Loucy (cell line): ENCODE results near the gene ZNF496.

ENCODE experiments used
- CTCF ChIP-seq: fragments of 200-600 bp; sonication (generic); conservative IDR thresholded peaks from 2 replicates; pipeline ENCODE4 v1.5.1; 2014; ENCODE audit warnings: mild to moderate bottlenecking, antibody characterized with exemption, low read length
- EZH2phosphoT487 ChIP-seq: fragments of 200-600 bp; IDR thresholded peaks from 2 replicates; pipeline ENCODE4 v1.6.1; 2018; ENCODE audit warnings: antibody characterized with exemption, mild to moderate bottlenecking, moderate library complexity, borderline replicate concordance

GRCh38 chr1:247345881-247346280 is 14.2 kb upstream of the ZNF496 start:
- no peak for TF ChIP-seq CTCF
- no peak for TF ChIP-seq EZH2phosphoT487
